Small intestine (tissue), 7 donors: Measurements from ENCODE around the gene IFT88. TPM values are rescaled to one million over a fixed set of nuclear protein-coding genes. Genes with fewer than 3 reads are reported as not detected.

Experiments used
- DNase-seq, 2 donors: peaks; one replicate each; pipeline versions ENCODE4 v3.0.0 to v3.0.0-alpha.2; 2013
- FAIRE-seq: peaks from 2 replicates; lab custom pipeline; 2012; peaks lifted over from hg19 to GRCh38; lab: Jason Lieb, UNC
- H3K27ac ChIP-seq, 3 donors: one replicate each; pipeline ENCODE4 v1.5.1; 2013; ENCODE audit warnings: low read length in 2 of 3, mild to moderate bottlenecking in 2 of 3, control low read depth in 1 of 3, inconsistent platforms in 1 of 3, low read depth in 1 of 3, moderate library complexity in 1 of 3
- H3K27me3 ChIP-seq, 3 donors: one replicate each; pipeline ENCODE4 v1.6.1; 2013; ENCODE audit warnings: low read length in 3 of 3, inconsistent platforms in 1 of 3; ENCODE audit not compliant: control insufficient read depth in 3 of 3, insufficient read depth in 3 of 3
- H3K36me3 ChIP-seq, 3 donors: one replicate each; pipeline ENCODE4 v1.6.1; 2013; ENCODE audit warnings: low read length in 3 of 3, inconsistent platforms in 1 of 3, low read depth in 1 of 3, mild to moderate bottlenecking in 1 of 3, moderate library complexity in 1 of 3; ENCODE audit not compliant: control insufficient read depth in 3 of 3, insufficient read depth in 2 of 3
- H3K4me1 ChIP-seq, 3 donors: one replicate each; pipeline ENCODE4 v1.6.1; 2013; ENCODE audit warnings: low read length in 2 of 3, inconsistent platforms in 1 of 3, low read depth in 1 of 3, mild to moderate bottlenecking in 1 of 3, moderate library complexity in 1 of 3; ENCODE audit not compliant: control insufficient read depth in 3 of 3, insufficient read depth in 2 of 3
- H3K4me3 ChIP-seq, 3 donors: one replicate each; pipeline ENCODE4 v1.5.1; 2013; ENCODE audit warnings: low read length in 3 of 3, control low read depth in 1 of 3, inconsistent platforms in 1 of 3, low read depth in 1 of 3, mild to moderate bottlenecking in 1 of 3, moderate library complexity in 1 of 3
- H3K9me3 ChIP-seq, 2 donors: one replicate each; pipeline ENCODE4 v1.6.1; 2013; ENCODE audit warnings: low read depth in 1 of 2, low read length in 1 of 2; ENCODE audit not compliant: control insufficient read depth in 2 of 2, insufficient read depth in 1 of 2
- WGBS, 3 donors: extraction: QIAGEN DNeasy Blood & Tissue Kit; methylation state at CpG; one replicate each; pipeline ENCODE4 v1.1.7; 2013; 5-methylcytosine and 5-hydroxymethylcytosine counted together
- polyA plus RNA-seq, 4 donors: library from polyadenylated mRNA; stranded (reverse) in 3 of 4; unstranded in 1 of 4; fragments of 200-250 nt in 3 of 4; fragments of 120-200 nt in 1 of 4; gene quantifications; one replicate each; pipeline versions ENCODE4 v1.2.1 to v1.2.3, GENCODE V29; 2013
- donor health status: healthy with polysubstance abuse.
- donor health status: control.
- donor health status: control.
- donor health status: Bipolar disorder and iron deficiency.
- donor health status: healthy.

The IFT88 gene
- polyA plus RNA-seq, 4 donors = 11.0 to 21.4 (median 13.5) TPM

DNA sequence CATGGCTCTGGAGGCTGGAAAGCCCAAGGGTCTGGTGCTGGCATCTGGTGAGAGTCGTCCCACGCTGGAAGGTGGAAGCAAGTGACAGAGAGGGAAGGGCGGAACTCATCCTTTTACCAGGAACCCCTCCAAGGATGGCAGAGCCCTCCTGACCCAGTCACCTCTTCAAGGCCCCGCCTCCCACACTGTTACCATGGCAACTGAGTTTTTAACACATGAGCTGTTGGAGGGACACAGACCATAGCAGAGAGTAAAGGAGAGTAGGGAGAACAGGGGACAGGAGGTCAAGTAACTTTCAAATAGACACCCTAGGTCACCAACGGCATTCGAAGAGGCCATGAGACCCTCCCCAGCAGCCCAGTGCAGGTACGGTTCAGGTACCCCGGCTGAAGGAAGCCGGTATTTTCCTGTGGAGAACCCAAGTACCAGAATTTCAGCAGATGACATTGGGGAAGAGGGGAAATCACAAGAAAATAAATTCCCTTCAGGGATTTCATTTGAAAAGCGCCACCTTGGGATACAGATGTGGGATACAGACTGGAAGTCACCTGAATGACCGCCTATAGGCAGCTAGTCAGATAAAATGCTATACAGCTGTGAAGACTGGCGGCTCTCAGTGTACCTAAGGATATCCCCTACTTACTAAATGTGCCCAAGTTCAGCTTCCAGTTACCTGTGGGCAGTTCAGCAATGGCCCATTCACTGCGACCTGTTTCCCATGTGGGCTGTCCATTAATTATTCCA is 144.5 kb downstream of the IFT88 start:
- H3K4me1 ChIP-seq = no peaks in the 10 kb centered on the region
- WGBS, 3 donors = 81 to 86% (median 83%) methylated on average over 13 of the region's 13 CpGs
- DNase-seq (no peak), FAIRE-seq (no peak)
- H3K36me3 ChIP-seq = no peaks in the 10 kb centered on the region
- H3K9me3 ChIP-seq = no peaks in the 10 kb centered on the region
- peaks cover 0 to 5% (median 0%) of the 10 kb centered on the region in 3 donors for H3K27me3 ChIP-seq
- no peak overlapping the region for H3K4me3 ChIP-seq
- no peak overlapping the region for H3K27ac ChIP-seq

DNA sequence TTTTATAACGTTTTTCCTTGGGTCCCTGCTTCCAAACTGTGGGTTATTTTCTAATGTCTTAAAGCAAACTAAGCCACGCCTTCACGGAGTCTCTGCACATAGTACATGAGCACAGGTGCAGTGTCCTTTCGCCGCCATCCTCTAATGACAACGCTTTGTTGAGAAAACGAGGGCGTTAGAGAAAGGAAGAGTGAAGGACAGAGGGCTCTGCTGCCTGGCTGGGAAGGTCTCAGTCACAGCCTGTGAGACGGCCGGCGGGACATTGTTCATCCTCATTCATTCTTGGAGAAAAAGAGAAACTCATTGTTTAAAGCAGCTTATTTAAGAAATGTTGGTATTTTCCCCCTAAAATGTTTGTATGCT is 146.0 kb downstream of the IFT88 start:
- no peak overlapping the region for H3K27ac ChIP-seq
- no peak for FAIRE-seq
- DNase-seq = no peak
- H3K36me3 ChIP-seq = peaks cover 0 to 2% (median 0%) of the 10 kb centered on the region in 3 donors
- H3K27me3 ChIP-seq = peaks cover 0 to 5% (median 0%) of the 10 kb centered on the region in 3 donors
- H3K9me3 ChIP-seq = no peaks in the 10 kb centered on the region
- WGBS, 3 donors = 31 to 45% (median 38%) methylated on average over 11 of the region's 11 CpGs
- no peak overlapping the region for H3K4me3 ChIP-seq
- no peaks in the 10 kb centered on the region for H3K4me1 ChIP-seq

DNA sequence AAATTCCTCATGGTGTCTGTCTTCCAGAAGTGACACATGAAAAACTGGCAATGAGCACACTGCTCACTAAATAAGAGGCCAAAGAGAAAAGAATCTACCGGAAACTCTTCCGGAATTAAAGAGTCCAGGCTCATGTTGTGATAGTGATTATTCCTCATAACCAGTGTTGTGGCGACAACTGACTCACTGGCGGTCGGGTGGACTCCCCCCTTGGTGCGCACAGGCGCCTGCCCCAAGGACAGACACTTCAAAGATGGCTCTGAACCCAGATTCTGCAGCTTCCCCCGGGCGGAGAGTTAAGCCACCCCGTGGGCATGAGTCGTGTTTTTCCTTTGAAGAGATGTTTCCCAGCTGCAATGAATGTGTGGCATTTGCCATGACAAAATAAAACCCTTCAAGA is 146.8 kb downstream of the IFT88 start:
- WGBS, 3 donors = 65 to 72% (median 67%) methylated on average over 11 of the region's 11 CpGs
- Histone ChIP-seq H3K4me1 (no peaks in the 10 kb centered on the region), H3K27me3 (peaks cover 0 to 5% (median 0%) of the 10 kb centered on the region in 3 donors), H3K9me3 (no peaks in the 10 kb centered on the region), H3K36me3 (peaks cover 0 to 4% (median 0%) of the 10 kb centered on the region in 3 donors), H3K27ac (no peak overlapping the region), H3K4me3 (no peak overlapping the region)
- DNase-seq (no peak), FAIRE-seq (no peak)

DNA sequence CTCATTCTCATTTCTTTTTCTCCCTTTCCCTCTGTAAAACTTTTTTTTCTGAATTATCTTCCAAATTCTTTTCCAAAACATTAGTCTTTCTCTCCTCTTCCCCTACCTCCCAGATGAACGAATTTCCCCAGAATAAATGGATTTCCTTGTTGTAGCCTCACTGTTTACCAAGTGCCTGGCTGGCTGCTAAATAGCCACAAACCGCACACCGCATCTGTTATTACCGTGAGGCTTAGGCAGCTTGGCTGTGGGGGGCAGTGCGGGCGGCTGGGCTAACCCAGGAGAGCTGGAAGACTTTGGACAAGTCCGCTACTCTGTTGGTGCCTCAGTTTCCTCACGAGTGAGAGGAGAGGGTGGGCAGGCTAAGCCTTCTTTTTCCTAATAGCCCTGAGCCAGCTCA is 147.2 kb downstream of the IFT88 start:
- 71 to 74% (median 73%) methylated on average over 8 of the region's 8 CpGs for WGBS, 3 donors
- Histone ChIP-seq H3K4me1 (no peaks in the 10 kb centered on the region), H3K9me3 (no peaks in the 10 kb centered on the region), H3K27me3 (peaks cover 0 to 5% (median 0%) of the 10 kb centered on the region in 3 donors), H3K27ac (peak overlapping the region in 1 of 3 donors; percentile 21), H3K36me3 (peaks cover 0 to 7% (median 0%) of the 10 kb centered on the region in 3 donors), H3K4me3 (no peak overlapping the region)
- no peak for FAIRE-seq
- no peak for DNase-seq

DNA sequence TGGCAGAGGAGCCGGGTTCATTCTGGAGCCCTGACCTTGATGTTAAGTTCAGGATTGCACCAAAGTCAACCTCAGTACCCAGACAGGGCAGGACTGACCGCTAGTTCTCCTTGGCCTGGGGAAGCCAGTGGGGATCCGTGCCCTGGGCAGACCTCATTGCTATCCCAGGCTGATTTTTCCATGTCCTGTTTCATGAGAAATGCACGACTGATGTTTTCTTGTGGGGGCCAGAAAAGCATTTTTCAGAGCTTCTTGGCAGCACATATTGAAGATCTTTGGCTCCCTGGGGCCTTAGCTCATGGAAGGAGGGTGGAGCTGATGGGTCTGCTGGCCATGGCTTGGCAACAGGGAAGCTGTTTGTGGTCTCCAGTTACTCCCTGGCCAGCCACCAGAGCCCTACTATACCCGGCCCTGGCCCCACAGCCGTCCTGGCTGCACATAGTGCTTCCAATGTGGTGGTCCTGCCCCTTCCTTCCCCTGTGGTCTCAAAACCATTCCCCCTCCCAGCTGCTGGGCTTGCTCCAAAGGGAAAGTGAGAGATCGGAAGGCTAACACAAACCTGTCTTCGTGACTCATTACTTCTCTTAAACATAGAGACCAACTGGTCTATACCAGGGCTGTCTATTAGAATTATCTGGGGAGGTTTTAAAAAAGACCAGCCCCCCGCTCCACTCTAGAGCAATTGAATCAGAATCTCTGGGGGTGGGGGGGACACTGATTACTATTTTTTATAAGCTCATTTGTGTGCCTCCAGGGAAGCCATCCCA is 147.8 kb downstream of the IFT88 start:
- H3K4me1 ChIP-seq = no peaks in the 10 kb centered on the region
- no peak overlapping the region for H3K27ac ChIP-seq
- H3K27me3 ChIP-seq = peaks cover 0 to 5% (median 2%) of the 10 kb centered on the region in 3 donors
- no peak for DNase-seq
- WGBS, 3 donors = 59 to 84% (median 82%) methylated on average over 9 of the region's 9 CpGs
- peaks cover 0 to 8% (median 0%) of the 10 kb centered on the region in 3 donors for H3K36me3 ChIP-seq
- H3K9me3 ChIP-seq = no peaks in the 10 kb centered on the region
- no peak for FAIRE-seq
- no peak overlapping the region for H3K4me3 ChIP-seq

DNA sequence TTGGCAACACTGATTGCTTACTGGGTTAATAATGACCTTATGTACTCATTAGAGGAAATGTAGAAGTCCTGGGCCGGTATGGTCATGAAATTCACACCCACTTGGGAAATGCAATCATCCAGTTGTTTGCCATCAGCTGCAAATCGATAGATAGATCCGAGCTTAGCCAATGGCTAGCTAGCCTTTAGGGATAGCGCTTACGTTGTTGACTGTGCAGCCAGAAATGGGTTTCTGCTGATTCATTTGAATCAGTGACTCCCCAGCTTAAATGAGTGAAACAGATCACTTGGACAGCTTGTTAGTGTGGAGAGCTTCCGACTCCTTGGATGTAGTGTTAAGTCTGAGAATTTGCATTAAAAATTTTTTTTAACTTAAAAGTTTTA is 148.4 kb downstream of the IFT88 start:
- no peak overlapping the region for H3K4me3 ChIP-seq
- peaks cover 0 to 6% (median 5%) of the 10 kb centered on the region in 3 donors for H3K27me3 ChIP-seq
- no peaks in the 10 kb centered on the region for H3K9me3 ChIP-seq
- H3K4me1 ChIP-seq = no peaks in the 10 kb centered on the region
- no peak overlapping the region for H3K27ac ChIP-seq
- FAIRE-seq (no peak), DNase-seq (no peak)
- 72 to 76% (median 75%) methylated on average over 6 of the region's 6 CpGs for WGBS, 3 donors
- H3K36me3 ChIP-seq = peaks cover 0 to 8% (median 0%) of the 10 kb centered on the region in 3 donors

DNA sequence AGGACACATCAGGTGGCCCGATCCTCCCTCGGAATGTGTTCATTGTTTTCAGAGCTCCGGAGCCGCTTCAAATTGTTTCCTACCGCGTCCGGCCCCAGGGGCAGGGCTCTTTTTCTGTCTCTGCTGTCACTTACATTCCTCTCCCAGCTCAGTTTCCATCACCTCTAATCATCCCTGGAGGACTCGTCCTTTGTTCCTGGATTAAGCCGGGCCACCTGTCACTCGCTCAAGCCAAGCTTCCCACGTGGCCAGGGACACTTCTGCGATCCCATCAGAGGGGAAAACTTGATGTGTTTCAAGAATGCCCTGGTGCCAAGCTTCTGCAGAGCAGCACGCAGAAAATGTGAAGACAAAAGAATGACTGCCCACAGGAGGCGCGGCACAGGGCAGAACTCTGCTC is 150.0 kb downstream of the IFT88 start:
- no peak for DNase-seq
- peaks cover 0 to 3% (median 0%) of the 10 kb centered on the region in 3 donors for H3K4me1 ChIP-seq
- no peak overlapping the region for H3K4me3 ChIP-seq
- peaks cover 0 to 8% (median 0%) of the 10 kb centered on the region in 3 donors for H3K36me3 ChIP-seq
- no peak for FAIRE-seq
- H3K27me3 ChIP-seq = peaks cover 0 to 17% (median 13%) of the 10 kb centered on the region in 3 donors
- 59 to 82% (median 69%) methylated on average over 15 of the region's 15 CpGs for WGBS, 3 donors
- no peaks in the 10 kb centered on the region for H3K9me3 ChIP-seq
- no peak overlapping the region for H3K27ac ChIP-seq
